ENCODE results near the gene CCNF.
A peak's percentile ranks its signal among the peaks of the same experiment; 100 is the strongest.
"Not testable (repeated sequence)": the region's sequence is repeated elsewhere in the genome, so short reads cannot be mapped to it uniquely, and the experiment has no call there.

The CCNF gene

GRCh38 chr16:2471653-2472487 lies 42.6 kb downstream of the CCNF start:
- no peak for DNase-seq (ENCODE audit: low spot score)

GRCh38 chr16:2472488-2472864 lies 43.2 kb downstream of the CCNF start:
- DNase-seq (ENCODE audit: low spot score), result no peak

GRCh38 chr16:2472885-2473445 lies 43.7 kb downstream of the CCNF start:
- no peak for DNase-seq (ENCODE audit: low spot score)

GRCh38 chr16:2473446-2473926 lies 44.2 kb downstream of the CCNF start:
- no peak for DNase-seq (ENCODE audit: low spot score)

GRCh38 chr16:2473999-2474876 lies 45.0 kb downstream of the CCNF start:
- DNase-seq (ENCODE audit: low spot score), result no peak

GRCh38 chr16:2474877-2475412 lies 45.7 kb downstream of the CCNF start, which contains the start of gene TBC1D24:
TSS of gene TBC1D24 (plus strand) at chr16:2475127. CDS start at chr16:2496149, 21,022 bp downstream.
- DNase-seq (ENCODE audit: low spot score), result peak; percentile 100

GRCh38 chr16:2475413-2476344 lies 46.4 kb downstream of the CCNF start:
- DNase-seq (ENCODE audit: low spot score), result no peak

- no peak for DNase-seq (ENCODE audit: low spot score)
These were observed 47.1 kb downstream of the CCNF start for GRCh38 chr16:2476345-2476720.

- DNase-seq (ENCODE audit: low spot score), result no peak
These were observed 47.5 kb downstream of the CCNF start for GRCh38 chr16:2476741-2477140.

- no peak for DNase-seq (ENCODE audit: low spot score)
These were observed 48.1 kb downstream of the CCNF start for GRCh38 chr16:2477327-2477726.

GRCh38 chr16:2478279-2478678 lies 49.0 kb downstream of the CCNF start:
- no peak for DNase-seq (ENCODE audit: low spot score)

- DNase-seq (ENCODE audit: low spot score), result not testable (repeated sequence)
These were observed 50.7 kb downstream of the CCNF start for GRCh38 chr16:2479996-2480395.

- DNase-seq (ENCODE audit: low spot score), result no peak
These were observed 51.7 kb downstream of the CCNF start for GRCh38 chr16:2480948-2481347.

- no peak for DNase-seq (ENCODE audit: low spot score)
These were observed 52.4 kb downstream of the CCNF start for GRCh38 chr16:2481676-2482075.

GRCh38 chr16:2482249-2482648 lies 53.0 kb downstream of the CCNF start:
- no peak for DNase-seq (ENCODE audit: low spot score)

- peak; percentile 90 for DNase-seq (ENCODE audit: low spot score)
These were observed 53.7 kb downstream of the CCNF start for GRCh38 chr16:2482708-2483534.

- no peak for DNase-seq (ENCODE audit: low spot score)
These were observed 55.0 kb downstream of the CCNF start for GRCh38 chr16:2483939-2484897.

- no peak for DNase-seq (ENCODE audit: low spot score)
These were observed 55.8 kb downstream of the CCNF start for GRCh38 chr16:2484898-2485508.
